Neural cell (in vitro differentiated cells): Measurements from ENCODE around the gene AFDN.

Source experiments
- EP300 ChIP-seq: fragments of 450-650 bp; conservative IDR thresholded peaks from 2 replicates; pipeline ENCODE4 v1.6.1; 2014; ENCODE audit warnings: antibody characterized with exemption, mild to moderate bottlenecking, moderate library complexity; ENCODE audit not compliant: poor library complexity, severe bottlenecking
- EZH2 ChIP-seq: fragments of 200-600, 300-800 bp; shearing (Covaris generic), sonication (generic); IDR thresholded peaks from 2 replicates; pipeline ENCODE4 v1.6.1; 2014; ENCODE audit warnings: antibody characterized with exemption, low read length, borderline replicate concordance, mild to moderate bottlenecking; ENCODE audit not compliant: insufficient read depth, poor library complexity, severe bottlenecking
- POLR2AphosphoS5 ChIP-seq: IDR thresholded peaks from 2 replicates; pipeline ENCODE4 v1.6.1; 2012
- RAD21 ChIP-seq: fragments of 450-650 bp; conservative IDR thresholded peaks from 2 replicates; pipeline ENCODE4 v1.6.1; 2014; ENCODE audit warnings: antibody characterized with exemption, mild to moderate bottlenecking, moderate library complexity
- TF ChIP-seq, protein P1 (sequence below): fragments of 450-650 bp; IDR thresholded peaks from 2 replicates; pipeline ENCODE4 v1.5.1; 2014; ENCODE audit warnings: antibody characterized with exemption, mild to moderate bottlenecking, moderate library complexity; ENCODE audit not compliant: poor library complexity, severe bottlenecking

DNA sequence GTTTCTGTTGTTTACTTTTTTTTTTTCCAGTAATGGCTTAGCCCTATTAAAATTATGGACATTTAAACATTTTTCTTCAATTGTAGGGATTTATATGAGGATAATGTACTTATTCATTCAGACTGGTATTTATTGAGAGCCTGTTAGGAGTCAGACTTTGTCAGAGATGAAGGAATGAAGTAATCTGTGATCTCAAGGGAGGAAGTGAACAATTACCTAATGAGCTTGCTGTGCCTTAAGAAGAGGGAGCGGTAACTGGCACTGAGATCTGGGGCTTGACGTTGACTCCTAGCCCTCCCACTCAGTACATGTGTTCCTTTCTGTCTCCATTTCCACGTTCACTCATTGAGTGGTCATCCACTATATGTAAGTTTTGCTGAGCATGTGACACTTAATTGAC lies 12.6 kb downstream of the AFDN start:
- TF ChIP-seq, protein P1, sequence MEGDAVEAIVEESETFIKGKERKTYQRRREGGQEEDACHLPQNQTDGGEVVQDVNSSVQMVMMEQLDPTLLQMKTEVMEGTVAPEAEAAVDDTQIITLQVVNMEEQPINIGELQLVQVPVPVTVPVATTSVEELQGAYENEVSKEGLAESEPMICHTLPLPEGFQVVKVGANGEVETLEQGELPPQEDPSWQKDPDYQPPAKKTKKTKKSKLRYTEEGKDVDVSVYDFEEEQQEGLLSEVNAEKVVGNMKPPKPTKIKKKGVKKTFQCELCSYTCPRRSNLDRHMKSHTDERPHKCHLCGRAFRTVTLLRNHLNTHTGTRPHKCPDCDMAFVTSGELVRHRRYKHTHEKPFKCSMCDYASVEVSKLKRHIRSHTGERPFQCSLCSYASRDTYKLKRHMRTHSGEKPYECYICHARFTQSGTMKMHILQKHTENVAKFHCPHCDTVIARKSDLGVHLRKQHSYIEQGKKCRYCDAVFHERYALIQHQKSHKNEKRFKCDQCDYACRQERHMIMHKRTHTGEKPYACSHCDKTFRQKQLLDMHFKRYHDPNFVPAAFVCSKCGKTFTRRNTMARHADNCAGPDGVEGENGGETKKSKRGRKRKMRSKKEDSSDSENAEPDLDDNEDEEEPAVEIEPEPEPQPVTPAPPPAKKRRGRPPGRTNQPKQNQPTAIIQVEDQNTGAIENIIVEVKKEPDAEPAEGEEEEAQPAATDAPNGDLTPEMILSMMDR, result no peak
- no peak for TF ChIP-seq POLR2AphosphoS5
- TF ChIP-seq EP300, result no peak
- TF ChIP-seq EZH2, result no peak
- TF ChIP-seq RAD21, result no peak
